CD8-positive, alpha-beta memory T cell (primary cell): Measurements from ENCODE around the gene SPOCD1. TPM values are rescaled to one million over a fixed set of nuclear protein-coding genes. Genes with fewer than 3 reads are reported as not detected.

Experiments used
- CTCF ChIA-PET: fragments of 350-600 bp; sonication (Branson Sonifier 250); formaldehyde crosslinking; loops from one replicate; lab custom pipeline; 2021; ENCODE audit warnings: antibody characterized with exemption; lab: Charles Lee
- POLR2A ChIA-PET: fragments of 350-600 bp; sonication (Branson Sonifier 250); formaldehyde crosslinking; loops from one replicate; lab custom pipeline; 2021; ENCODE audit warnings: antibody characterized with exemption; lab: Charles Lee
- DNase-seq, 5 donors: peaks; one replicate each; pipeline versions ENCODE4 v3.0.0 to v3.0.0-alpha.2; 2020 to 2022; ENCODE audit warnings: mixed read lengths in 1 of 5
- H3K27ac ChIP-seq: one replicate; pipeline ENCODE4 v1.7.0; 2013; ENCODE audit warnings: low read depth, mild to moderate bottlenecking, low read length, moderate library complexity
- H3K27me3 ChIP-seq: 2 replicates; pipeline ENCODE4 v1.7.0; 2013; ENCODE audit warnings: low read length, mild to moderate bottlenecking; ENCODE audit not compliant: insufficient read depth, poor library complexity, severe bottlenecking
- H3K36me3 ChIP-seq: 2 replicates; pipeline ENCODE4 v1.7.0; 2013; ENCODE audit warnings: mild to moderate bottlenecking, low read length, moderate library complexity; ENCODE audit not compliant: insufficient read depth
- H3K4me1 ChIP-seq: 2 replicates; pipeline ENCODE4 v1.7.0; 2013; ENCODE audit warnings: mild to moderate bottlenecking, low read length, moderate library complexity; ENCODE audit not compliant: insufficient read depth
- H3K4me3 ChIP-seq: 2 replicates; pipeline ENCODE4 v1.7.0; 2013; ENCODE audit warnings: mild to moderate bottlenecking, low read length
- H3K9me3 ChIP-seq: 2 replicates; pipeline ENCODE4 v1.7.0; 2013; ENCODE audit warnings: mild to moderate bottlenecking, low read length
- H3K27ac Mint-ChIP-seq, 8 donors: one replicate each; pipeline ENCODE4 v1.8.0; 2020 to 2021; ENCODE audit warnings: mixed read lengths in 8 of 8, mild to moderate bottlenecking in 6 of 8, inconsistent platforms in 3 of 8, moderate library complexity in 3 of 8
- H3K27me3 Mint-ChIP-seq, 2 donors: one replicate each; pipeline ENCODE4 v1.8.0; 2020 to 2021; ENCODE audit warnings: mixed read lengths in 2 of 2, mild to moderate bottlenecking in 1 of 2, moderate library complexity in 1 of 2
- H3K36me3 Mint-ChIP-seq, 3 donors: one replicate each; pipeline ENCODE4 v1.8.0; 2020 to 2021; ENCODE audit warnings: mixed read lengths in 3 of 3, inconsistent platforms in 1 of 3, mild to moderate bottlenecking in 1 of 3
- H3K4me1 Mint-ChIP-seq, 3 donors: one replicate each; pipeline ENCODE4 v1.8.0; 2020 to 2021; ENCODE audit warnings: mixed read lengths in 3 of 3, inconsistent platforms in 1 of 3, mild to moderate bottlenecking in 1 of 3
- H3K4me3 Mint-ChIP-seq, 7 donors: one replicate each; pipeline ENCODE4 v1.8.0; 2020 to 2021; ENCODE audit warnings: mixed read lengths in 7 of 7, mild to moderate bottlenecking in 6 of 7, moderate library complexity in 4 of 7, inconsistent platforms in 2 of 7
- H3K9me3 Mint-ChIP-seq, 5 donors: one replicate each; pipeline ENCODE4 v1.8.0; 2020 to 2022; ENCODE audit warnings: mixed read lengths in 5 of 5, mild to moderate bottlenecking in 3 of 5, moderate library complexity in 2 of 5, inconsistent platforms in 1 of 5
- polyA plus RNA-seq: library from polyadenylated mRNA; unstranded; fragments of 300-500 nt; fragmentation: Illumina TruSeq; gene quantifications from one replicate; pipeline ENCODE4 v1.2.3, GENCODE V29; 2021
- total RNA-seq, 2 experiments: library from RNA; stranded (reverse); gene quantifications; one replicate each; pipeline ENCODE4 v1.2.3, GENCODE V29; 2021

SPOCD1 gene
- total and polyA plus RNA-seq, 3 experiments from 2014 or later, result 0.18 TPM; not detected in 2

DNA sequence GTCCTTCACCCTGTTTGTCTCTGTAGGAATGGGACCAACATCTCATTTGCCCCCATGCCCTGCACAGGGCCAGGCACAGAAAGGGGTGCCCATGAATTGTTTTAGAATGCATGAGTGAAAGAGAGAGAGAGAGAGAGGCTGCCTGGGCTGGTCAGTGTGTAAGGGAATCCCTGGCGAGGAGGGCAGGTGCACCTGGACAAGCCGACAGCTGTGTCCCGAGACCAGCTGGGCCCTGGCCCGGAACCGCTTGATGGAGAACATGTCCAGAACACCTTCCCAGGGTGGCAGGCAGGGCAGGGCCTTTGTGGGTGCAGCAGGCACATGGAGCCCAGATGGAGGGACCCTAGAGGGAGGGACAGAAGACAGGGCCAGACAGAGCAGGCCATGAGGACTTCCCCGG lies 22.7 kb downstream of the SPOCD1 start:
- Mint-ChIP-seq H3K4me1 (peaks cover under 1 to 10% (median 1%) of the 10 kb centered on the region in 3 donors), H3K9me3 (no peaks in the 10 kb centered on the region), H3K27me3 (peaks cover 2 to 10% of the 10 kb centered on the region in 2 donors), H3K27ac (no peak overlapping the region), H3K36me3 (no peaks in the 10 kb centered on the region), H3K4me3 (peak overlapping the region in 1 of 7 donors; percentile 31)
- H3K4me3 ChIP-seq, result no peak overlapping the region
- H3K27ac ChIP-seq, result no peak overlapping the region
- CTCF ChIA-PET, result interaction anchor here (1.2 to 2.3 kb wide), 2 partner anchors 41 to 130 kb away, joined by 3 to 5 read pairs; no protein-coding TSS in a partner anchor
- H3K36me3 ChIP-seq, result no peaks in the 10 kb centered on the region
- H3K27me3 ChIP-seq, result peaks cover 4% of the 10 kb centered on the region
- H3K4me1 ChIP-seq, result peaks cover 1% of the 10 kb centered on the region
- POLR2A ChIA-PET, result interaction anchor here (0.5 kb wide), 1 partner anchor 195 kb away, joined by 4 read pairs; no protein-coding TSS in a partner anchor
- DNase-seq, result peak in 1 of 5 donors; percentile 46
- H3K9me3 ChIP-seq, result no peaks in the 10 kb centered on the region

DNA sequence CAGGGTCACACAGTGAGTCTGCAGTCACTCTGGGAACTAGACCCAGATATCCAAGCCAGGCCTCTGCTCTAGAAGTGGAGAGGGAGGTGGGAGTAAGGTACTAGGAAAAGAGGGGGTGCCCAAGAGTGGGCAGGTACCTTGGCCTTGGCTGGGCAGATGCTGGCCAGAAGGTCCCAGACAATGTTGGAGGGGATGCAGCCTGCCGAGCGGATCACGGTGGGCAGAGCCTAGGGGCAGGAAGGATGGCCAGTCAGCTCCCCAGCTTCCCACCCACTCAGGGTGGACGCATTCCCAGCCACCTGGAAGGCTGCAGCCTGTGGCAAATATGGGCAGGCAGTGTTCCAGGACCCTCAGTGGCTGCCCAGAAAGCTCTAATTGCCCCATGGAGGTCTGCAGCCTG lies 23.3 kb downstream of the SPOCD1 start:
- H3K36me3 Mint-ChIP-seq, result no peaks in the 10 kb centered on the region
- ChIA-PET CTCF (interaction anchor here (1.2 to 2.3 kb wide), 2 partner anchors 42 to 129 kb away, joined by 3 to 5 read pairs; no protein-coding TSS in a partner anchor), POLR2A (interaction anchor here (0.5 kb wide), 1 partner anchor 195 kb away, joined by 4 read pairs; no protein-coding TSS in a partner anchor)
- no peak overlapping the region for H3K27ac ChIP-seq
- H3K4me1 Mint-ChIP-seq, result peaks cover 6 to 15% (median 7%) of the 10 kb centered on the region in 3 donors
- H3K4me3 Mint-ChIP-seq, result peak overlapping the region in 1 of 7 donors; percentile 31
- no peaks in the 10 kb centered on the region for H3K27me3 ChIP-seq
- peaks cover 1 to 10% of the 10 kb centered on the region in 2 donors for H3K27me3 Mint-ChIP-seq
- peak in 1 of 5 donors; percentile 35 for DNase-seq
- no peaks in the 10 kb centered on the region for H3K9me3 Mint-ChIP-seq
- H3K9me3 ChIP-seq, result no peaks in the 10 kb centered on the region
- no peaks in the 10 kb centered on the region for H3K36me3 ChIP-seq
- H3K27ac Mint-ChIP-seq, result no peak overlapping the region
- H3K4me3 ChIP-seq, result no peak overlapping the region
- peaks cover 6% of the 10 kb centered on the region for H3K4me1 ChIP-seq

DNA sequence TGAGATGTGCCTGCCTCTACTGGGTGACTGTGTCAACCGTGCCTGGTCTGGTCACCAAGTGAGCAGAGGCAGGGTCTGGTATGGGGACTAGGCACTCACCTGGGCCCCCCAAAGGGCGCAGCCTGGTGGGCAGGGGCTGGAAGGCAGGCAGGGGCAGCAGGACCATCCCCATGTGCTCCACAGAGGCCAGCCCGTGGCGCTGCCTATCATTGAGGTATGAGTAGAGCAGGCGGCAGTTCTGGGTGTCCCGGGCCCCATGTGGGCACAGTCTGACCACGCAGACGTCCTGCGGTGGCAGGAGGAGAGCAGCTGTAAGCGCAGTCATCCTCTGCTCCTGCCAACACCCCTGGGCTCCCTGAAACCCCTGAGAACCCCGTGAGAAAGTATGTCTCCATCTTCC lies 23.7 kb downstream of the SPOCD1 start:
- POLR2A ChIA-PET, result no interaction called here
- peak in 1 of 5 donors; percentile 36 for DNase-seq

DNA sequence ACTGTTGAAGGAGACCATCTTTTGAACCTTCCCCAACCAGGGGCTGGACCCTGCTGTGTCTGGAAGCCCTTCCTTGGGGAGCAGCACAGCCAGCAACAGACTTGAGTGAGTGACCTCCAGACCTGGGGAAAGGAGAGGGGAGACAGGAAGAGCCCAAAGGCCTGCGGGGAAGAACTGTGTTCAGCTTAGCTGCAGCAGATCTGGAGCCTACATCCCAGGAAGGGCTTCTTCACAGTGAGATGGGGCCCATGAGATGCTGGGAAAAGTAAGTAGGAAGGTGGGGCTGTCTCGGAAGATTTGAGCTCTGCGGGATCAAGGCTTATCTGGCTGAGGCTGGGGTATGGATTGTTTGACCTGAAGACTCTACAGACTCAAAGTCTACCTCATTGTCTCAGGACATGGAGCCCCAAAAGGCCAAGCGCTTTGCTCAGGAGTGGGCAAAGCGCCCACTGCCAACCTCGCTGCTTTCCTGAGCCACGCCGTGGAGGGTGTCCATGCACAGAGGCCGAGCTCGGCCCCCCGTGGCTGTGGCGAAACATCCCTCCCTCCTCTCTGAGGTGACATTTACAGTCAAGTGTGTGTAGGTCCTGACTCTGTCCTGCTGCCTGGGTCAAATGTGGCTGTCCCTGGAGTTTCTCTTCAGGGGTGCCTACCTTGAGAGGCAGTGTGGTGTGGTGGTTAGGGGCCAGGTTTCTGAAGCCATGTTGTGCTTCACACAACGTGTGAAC lies 24.5 kb downstream of the SPOCD1 start:
- Mint-ChIP-seq H3K9me3 (no peaks in the 10 kb centered on the region), H3K4me1 (peaks cover 7 to 16% (median 10%) of the 10 kb centered on the region in 3 donors), H3K4me3 (peak overlapping the region in 1 of 7 donors; percentile 83), H3K27me3 (peaks cover 0 to 4% of the 10 kb centered on the region in 2 donors), H3K36me3 (no peaks in the 10 kb centered on the region), H3K27ac (peak overlapping the region in 2 of 8 donors; percentile 37 to 82)
- POLR2A ChIA-PET, result no interaction called here
- CTCF ChIA-PET, result interaction anchor here (0.9 to 5.7 kb wide), 5 partner anchors 29 to 212 kb away, joined by 3 to 89 read pairs (median 14); partner anchors contain the start of gene ADGRB2
- Histone ChIP-seq H3K4me3 (no peak overlapping the region), H3K9me3 (no peaks in the 10 kb centered on the region), H3K27ac (no peak overlapping the region), H3K27me3 (no peaks in the 10 kb centered on the region), H3K36me3 (no peaks in the 10 kb centered on the region), H3K4me1 (peaks cover 6% of the 10 kb centered on the region)
- peak in 1 of 5 donors; percentile 44 for DNase-seq

More for the DNA sequence above, 23.7 kb downstream of the SPOCD1 start:
- Histone ChIP-seq H3K36me3 (no peaks in the 10 kb centered on the region), H3K27me3 (no peaks in the 10 kb centered on the region), H3K4me3 (no peak overlapping the region), H3K9me3 (no peaks in the 10 kb centered on the region), H3K27ac (no peak overlapping the region), H3K4me1 (peaks cover 6% of the 10 kb centered on the region)
- Mint-ChIP-seq H3K27ac (peak overlapping the region in 1 of 8 donors; percentile 82), H3K36me3 (no peaks in the 10 kb centered on the region), H3K9me3 (no peaks in the 10 kb centered on the region), H3K4me3 (peak overlapping the region in 1 of 7 donors; percentile 83), H3K4me1 (peaks cover 7 to 16% (median 8%) of the 10 kb centered on the region in 3 donors), H3K27me3 (peaks cover 0 to 8% of the 10 kb centered on the region in 2 donors)
- CTCF ChIA-PET, result interaction anchor here (1.2 to 5.7 kb wide), 3 partner anchors 42 to 130 kb away, joined by 3 to 89 read pairs (median 5); no protein-coding TSS in a partner anchor

DNA sequence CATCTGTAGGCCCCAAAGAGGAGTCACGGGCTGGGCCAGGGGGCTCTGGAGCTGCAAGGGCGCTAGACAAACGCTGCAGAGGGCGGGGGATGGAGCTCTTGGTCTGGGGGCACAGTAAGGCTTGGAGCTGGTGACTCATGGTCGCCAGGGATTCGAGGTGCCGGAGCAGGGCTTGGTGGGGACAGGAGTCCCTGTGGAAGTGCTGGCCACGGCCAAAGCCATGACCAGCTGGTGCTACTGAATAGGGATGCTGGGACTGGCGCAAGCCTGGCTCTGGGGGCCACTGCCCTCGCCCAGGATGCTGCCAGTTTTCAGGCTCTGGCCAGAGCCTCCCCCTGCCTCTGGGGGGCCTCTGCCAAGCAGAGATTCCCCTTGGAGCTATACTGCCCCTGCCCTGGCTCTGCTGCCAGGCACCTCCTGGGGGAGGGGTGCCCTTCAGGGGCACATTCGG lies 25.2 kb downstream of the SPOCD1 start:
- no peaks in the 10 kb centered on the region for H3K9me3 Mint-ChIP-seq
- no peaks in the 10 kb centered on the region for H3K9me3 ChIP-seq
- H3K27me3 Mint-ChIP-seq, result peaks cover 0 to 2% of the 10 kb centered on the region in 2 donors
- no peaks in the 10 kb centered on the region for H3K36me3 ChIP-seq
- no peaks in the 10 kb centered on the region for H3K36me3 Mint-ChIP-seq
- H3K27ac ChIP-seq, result no peak overlapping the region
- H3K27ac Mint-ChIP-seq, result no peak overlapping the region
- DNase-seq, result peak in 1 of 5 donors; percentile 49
- ChIA-PET POLR2A (no interaction called here), CTCF (interaction anchor here (0.8 to 5.7 kb wide), 8 partner anchors 28 to 396 kb away, joined by 3 to 89 read pairs (median 8); partner anchors contain the start of gene ADGRB2)
- H3K4me1 ChIP-seq, result peaks cover 6% of the 10 kb centered on the region
- no peak overlapping the region for H3K4me3 ChIP-seq
- H3K4me3 Mint-ChIP-seq, result peak overlapping the region in 1 of 7 donors; percentile 16
- H3K4me1 Mint-ChIP-seq, result peaks cover 7 to 16% (median 10%) of the 10 kb centered on the region in 3 donors
- no peaks in the 10 kb centered on the region for H3K27me3 ChIP-seq

DNA sequence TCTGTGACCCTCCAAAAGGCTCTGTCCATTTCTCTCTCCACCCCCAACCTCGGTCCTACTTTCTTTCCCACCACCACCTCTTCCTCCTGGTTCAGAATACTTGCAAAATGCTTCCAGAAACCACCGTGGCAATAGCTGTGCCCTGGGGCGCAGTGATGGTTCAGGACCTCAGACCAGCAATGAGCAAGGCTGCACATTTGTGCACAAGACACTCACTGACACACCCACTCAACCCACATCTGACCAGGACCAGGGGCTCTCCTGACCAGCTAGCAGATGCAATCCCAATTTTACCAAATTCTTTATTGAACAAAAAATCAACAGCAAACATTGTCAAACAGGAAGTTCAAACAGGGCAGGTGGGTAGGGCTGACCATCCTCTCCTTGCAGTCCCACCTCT lies 25.7 kb downstream of the SPOCD1 start:
- H3K27ac Mint-ChIP-seq, result peak overlapping the region in 4 of 8 donors; percentile 59 to 89 (median 76)
- ChIA-PET POLR2A (no interaction called here), CTCF (interaction anchor here (0.8 to 5.7 kb wide), 20 partner anchors 10 to 395 kb away, joined by 3 to 89 read pairs (median 6); partner anchors contain the start of gene ADGRB2)
- no peak overlapping the region for H3K27ac ChIP-seq
- peaks cover 6% of the 10 kb centered on the region for H3K4me1 ChIP-seq
- no peaks in the 10 kb centered on the region for H3K27me3 Mint-ChIP-seq
- H3K36me3 Mint-ChIP-seq, result no peaks in the 10 kb centered on the region
- no peaks in the 10 kb centered on the region for H3K9me3 ChIP-seq
- H3K36me3 ChIP-seq, result no peaks in the 10 kb centered on the region
- no peak overlapping the region for H3K4me3 ChIP-seq
- H3K27me3 ChIP-seq, result no peaks in the 10 kb centered on the region
- H3K4me3 Mint-ChIP-seq, result peak overlapping the region; percentile 10 to 60 (median 45)
- peak in 1 of 5 donors; percentile 34 for DNase-seq
- H3K9me3 Mint-ChIP-seq, result no peaks in the 10 kb centered on the region
- peaks cover 7 to 16% (median 10%) of the 10 kb centered on the region in 3 donors for H3K4me1 Mint-ChIP-seq

DNA sequence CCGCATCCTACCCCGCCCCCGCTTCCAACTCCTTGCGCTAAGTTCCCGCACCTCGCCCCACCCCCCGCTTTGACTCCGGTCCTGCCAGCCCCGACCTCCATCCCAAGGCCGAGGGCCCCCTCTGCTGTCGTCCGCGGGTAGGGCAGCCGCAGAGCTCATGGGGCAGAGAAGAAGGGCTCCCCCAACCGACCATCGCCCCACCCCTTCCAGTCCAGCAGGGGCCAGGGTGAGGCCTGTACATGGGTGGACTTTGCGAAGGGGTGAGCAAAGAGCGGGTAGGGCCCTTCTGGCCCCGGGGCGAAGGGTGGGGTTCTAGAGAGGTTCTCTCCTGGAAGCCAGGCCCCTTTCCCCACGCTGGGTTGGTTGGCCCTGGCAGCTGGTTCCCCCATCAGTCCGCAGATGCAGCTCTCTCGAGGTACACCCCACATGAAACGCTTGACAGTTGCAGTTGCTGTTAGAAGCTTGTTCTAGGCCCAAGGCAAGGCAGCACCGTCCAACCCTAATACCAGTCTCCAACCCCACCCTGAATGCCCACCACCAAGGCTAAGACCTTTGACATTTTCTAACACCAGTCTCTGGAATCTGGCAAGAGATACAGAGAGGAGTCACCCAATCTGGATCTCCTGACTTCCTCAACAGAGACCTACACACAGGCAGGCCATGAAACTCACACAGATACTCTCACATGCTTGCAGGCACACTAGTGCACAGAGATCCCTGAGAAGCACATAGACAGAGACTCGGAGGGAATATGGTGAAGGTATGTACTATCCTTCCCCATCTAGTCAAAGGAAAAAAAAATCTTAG lies 26.4 kb downstream of the SPOCD1 start:
- ChIA-PET CTCF (interaction anchor here (0.7 to 5.7 kb wide), 45 partner anchors 9 to 395 kb away, joined by 3 to 89 read pairs (median 4); partner anchors contain the start of genes ADGRB2, PEF1, SPOCD1 and TMEM39B), POLR2A (interaction anchor here (0.7 to 1.9 kb wide), 3 partner anchors 29 to 225 kb away, joined by 3 to 8 read pairs (median 4); partner anchors contain the start of gene PEF1)
- Histone ChIP-seq H3K27me3 (no peaks in the 10 kb centered on the region), H3K4me3 (peak overlapping the region; percentile 90), H3K27ac (no peak overlapping the region), H3K9me3 (no peaks in the 10 kb centered on the region), H3K4me1 (peaks cover 6% of the 10 kb centered on the region), H3K36me3 (no peaks in the 10 kb centered on the region)
- no peaks in the 10 kb centered on the region for H3K36me3 Mint-ChIP-seq
- no peaks in the 10 kb centered on the region for H3K9me3 Mint-ChIP-seq
- no peaks in the 10 kb centered on the region for H3K27me3 Mint-ChIP-seq
- H3K4me3 Mint-ChIP-seq, result peak overlapping the region; percentile 90 to 96 (median 92)
- peak; percentile 86 to 96 (median 92) for DNase-seq
- H3K4me1 Mint-ChIP-seq, result peaks cover 7 to 16% (median 10%) of the 10 kb centered on the region in 3 donors
- peak overlapping the region; percentile 50 to 99 (median 98) for H3K27ac Mint-ChIP-seq
